Activated CD4-positive, alpha-beta T cell treated with anti-CD3 and anti-CD28 coated beads for 36 hours (primary cell): Measurements from ENCODE around the gene B3GNT8. TPM values are rescaled to one million over a fixed set of nuclear protein-coding genes. Genes with fewer than 3 reads are reported as not detected.
"Not testable (repeated sequence)": the region's sequence is repeated elsewhere in the genome, so short reads cannot be mapped to it uniquely, and the experiment has no call there.

Experiments
- ATAC-seq: fragments of 200-7000 bp; cut with Tn5 transposase; one replicate; pipeline ENCODE4 v1.10.0; 2021; ENCODE audit warnings: mild to moderate bottlenecking, moderate library complexity
- CTCF ChIA-PET: fragments of 350-600 bp; sonication (Branson Sonifier 250); formaldehyde crosslinking; loops from one replicate; lab custom pipeline; 2021; ENCODE audit warnings: antibody characterized with exemption; lab: Charles Lee
- POLR2A ChIA-PET: fragments of 350-600 bp; sonication (Branson Sonifier 250); formaldehyde crosslinking; loops from one replicate; lab custom pipeline; 2021; ENCODE audit warnings: antibody characterized with exemption, inconsistent platforms; lab: Charles Lee
- DNase-seq: peaks from one replicate; pipeline ENCODE4 v3.0.0-alpha.2; 2020
- H3K27ac Mint-ChIP-seq: one replicate; pipeline ENCODE4 v1.8.0; 2021; ENCODE audit warnings: mixed read lengths
- H3K27me3 Mint-ChIP-seq: one replicate; pipeline ENCODE4 v1.8.0; 2021; ENCODE audit warnings: mixed read lengths
- H3K36me3 Mint-ChIP-seq: one replicate; pipeline ENCODE4 v1.8.0; 2021; ENCODE audit warnings: low read depth, mixed read lengths
- H3K4me1 Mint-ChIP-seq: one replicate; pipeline ENCODE4 v1.8.0; 2021; ENCODE audit warnings: mixed read lengths
- H3K4me3 Mint-ChIP-seq: one replicate; pipeline ENCODE4 v1.8.0; 2021; ENCODE audit warnings: mild to moderate bottlenecking, moderate library complexity, mixed read lengths
- H3K9me3 Mint-ChIP-seq: one replicate; pipeline ENCODE4 v1.8.0; 2021; ENCODE audit warnings: low read depth, mixed read lengths
- intact Hi-C, 2 experiments: fragments of 100-400 bp; cut with DNase I in 1 of 2; cut with micrococcal nuclease in 1 of 2; formaldehyde crosslinking; loops; one replicate each; pipeline versions ENCODE4 v1.14.2 to v1.15.1; 2022 to 2024; cut with DNase I, micrococcal nuclease
- total RNA-seq, 2 experiments: library from RNA; stranded (reverse); gene quantifications; one replicate each; pipeline ENCODE4 v1.2.3, GENCODE V29; 2021

Gene B3GNT8
- total RNA-seq, 2 experiments from 2014 or later: 0.41 TPM; not detected in 1

DNA sequence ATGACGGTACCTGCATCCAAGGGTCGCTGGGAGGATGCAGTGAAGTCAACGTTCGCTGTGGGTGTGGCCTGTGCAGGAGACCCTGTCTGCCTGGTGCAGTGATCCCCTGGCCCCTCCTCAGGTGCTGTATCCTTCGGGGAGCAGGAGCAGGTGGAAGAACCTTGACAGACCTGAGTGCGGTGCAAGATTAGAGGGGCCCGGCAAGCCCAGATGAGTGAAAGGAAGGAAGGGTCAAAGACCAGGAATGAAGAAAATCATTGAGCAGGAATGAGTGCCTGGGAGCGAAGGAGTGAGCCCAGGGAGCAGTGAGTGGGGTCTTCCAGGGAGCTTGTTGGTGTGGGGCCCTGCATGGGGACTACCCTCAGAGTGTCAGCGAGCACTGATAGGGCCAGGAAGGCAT lies 12.7 kb downstream of the B3GNT8 start:
- Mint-ChIP-seq H3K36me3 (peaks cover 16% of the 10 kb centered on the region), H3K4me3 (no peak overlapping the region), H3K27ac (no peak overlapping the region), H3K4me1 (peaks cover 5% of the 10 kb centered on the region), H3K9me3 (no peaks in the 10 kb centered on the region), H3K27me3 (no peaks in the 10 kb centered on the region)
- DNase-seq: no peak
- intact Hi-C loops: no loop called here
- CTCF ChIA-PET: no interaction called here
- no peak for ATAC-seq
- POLR2A ChIA-PET: no interaction called here

DNA sequence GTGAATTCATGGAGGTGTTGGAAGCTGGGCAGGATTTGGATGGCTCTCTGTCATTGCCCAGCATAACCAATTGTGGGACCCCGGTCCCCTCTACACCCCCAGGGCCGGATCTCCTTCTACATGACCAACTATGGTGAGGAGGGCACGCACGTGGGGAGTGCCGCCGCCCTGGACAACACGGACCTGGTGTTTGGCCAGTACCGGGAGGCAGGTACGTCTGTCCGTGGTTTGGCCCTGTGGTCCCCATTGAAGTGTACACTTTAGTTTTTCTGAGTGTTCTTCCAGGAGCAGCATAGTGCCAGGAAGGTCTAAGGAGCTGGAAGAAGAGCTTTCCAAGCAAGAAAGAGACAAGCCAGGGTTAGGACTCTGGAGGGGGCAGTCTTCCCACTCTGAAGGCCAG lies 13.2 kb downstream of the B3GNT8 start:
- ATAC-seq: no peak
- Mint-ChIP-seq H3K9me3 (no peaks in the 10 kb centered on the region), H3K27me3 (no peaks in the 10 kb centered on the region), H3K36me3 (peaks cover 16% of the 10 kb centered on the region), H3K4me1 (peaks cover 8% of the 10 kb centered on the region), H3K27ac (no peak overlapping the region), H3K4me3 (no peak overlapping the region)
- DNase-seq: no peak
- ChIA-PET POLR2A (no interaction called here), CTCF (no interaction called here)
- intact Hi-C loops: no loop called here

DNA sequence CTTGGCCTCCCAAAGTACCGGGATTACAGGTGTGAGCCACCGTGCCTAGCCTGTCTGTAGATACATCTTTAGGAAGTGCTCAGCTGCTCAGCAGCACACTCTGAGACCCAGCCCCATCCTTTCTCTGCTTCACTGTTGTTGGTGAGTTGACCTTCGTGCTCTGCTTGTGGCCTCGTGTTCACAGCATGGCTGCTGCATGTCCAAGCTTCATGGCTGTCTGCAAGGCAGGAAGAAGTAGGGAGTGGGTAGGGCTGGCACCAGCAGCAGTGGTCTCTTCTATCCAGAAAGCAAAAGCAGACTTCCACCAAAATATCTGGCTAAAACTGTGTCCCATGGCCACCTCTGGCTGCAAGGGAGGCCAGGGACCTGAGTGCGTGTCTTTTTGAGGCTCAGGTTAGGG lies 14.2 kb downstream of the B3GNT8 start:
- no peak overlapping the region for H3K4me3 Mint-ChIP-seq
- no peak for DNase-seq
- H3K9me3 Mint-ChIP-seq: no peaks in the 10 kb centered on the region
- no peak for ATAC-seq
- intact Hi-C loops: no loop called here
- ChIA-PET CTCF (no interaction called here), POLR2A (interaction anchor here (1.0 kb wide), 1 partner anchor 58 kb away, joined by 3 read pairs; no protein-coding TSS in a partner anchor)
- H3K27ac Mint-ChIP-seq: no peak overlapping the region
- H3K36me3 Mint-ChIP-seq: peaks cover 16% of the 10 kb centered on the region
- no peaks in the 10 kb centered on the region for H3K27me3 Mint-ChIP-seq
- H3K4me1 Mint-ChIP-seq: peaks cover 8% of the 10 kb centered on the region

DNA sequence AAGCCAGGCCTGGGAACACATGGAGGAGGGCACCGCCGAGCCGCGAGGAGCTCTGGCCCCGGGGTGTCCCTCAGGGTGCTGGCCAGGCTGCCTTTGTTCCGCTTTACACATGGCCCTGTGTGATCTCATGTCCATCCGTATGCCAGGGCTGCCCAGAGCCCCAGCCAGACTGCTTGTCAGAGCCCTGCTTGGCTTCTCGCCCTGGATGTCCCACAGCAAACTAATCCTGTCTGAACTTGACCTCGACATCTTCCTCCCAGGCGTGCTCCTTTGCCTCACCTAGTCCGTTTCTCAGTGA lies 15.3 kb downstream of the B3GNT8 start:
- Mint-ChIP-seq H3K27ac (no peak overlapping the region), H3K27me3 (no peaks in the 10 kb centered on the region), H3K36me3 (peaks cover 14% of the 10 kb centered on the region)

DNA sequence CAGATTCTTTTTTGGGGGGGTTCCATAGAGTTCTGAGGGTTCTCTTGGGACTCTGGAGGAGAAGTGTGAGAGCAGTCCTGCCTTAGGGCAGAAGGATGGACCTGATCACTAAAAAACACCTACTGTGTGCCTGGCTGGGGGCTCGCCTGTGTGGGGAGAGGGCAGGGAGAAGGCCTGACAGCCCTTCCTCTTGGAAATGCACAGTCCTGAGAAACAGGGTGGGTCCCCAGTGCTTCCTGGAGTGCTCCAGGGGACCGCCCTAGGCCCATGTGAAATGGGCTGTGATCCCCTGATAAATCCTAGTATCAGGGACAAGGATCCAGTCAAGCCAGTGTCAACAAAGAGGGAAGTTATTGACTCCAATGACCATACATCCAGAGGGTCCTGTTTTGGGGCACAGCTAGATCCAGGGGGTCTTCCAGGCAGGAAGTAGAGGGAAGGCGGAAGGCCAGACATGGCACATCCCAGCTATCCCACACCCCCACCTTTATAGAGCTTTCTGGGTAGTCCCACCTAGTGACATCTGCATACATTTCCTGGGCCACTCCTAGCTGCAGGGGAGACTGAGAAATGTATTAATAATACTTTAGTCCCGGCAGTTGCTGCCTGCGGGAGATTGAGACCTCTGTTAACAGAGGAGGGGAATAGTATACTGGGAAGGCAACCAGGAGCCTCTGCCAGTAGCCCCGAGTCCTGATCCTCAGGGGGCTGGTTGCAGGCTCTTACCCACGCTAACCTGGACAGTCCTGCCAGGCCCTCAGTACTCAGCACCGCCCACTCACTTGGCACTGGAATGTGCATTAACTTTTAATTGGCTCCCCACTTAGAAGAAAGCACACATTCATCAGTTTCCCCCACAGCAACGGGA lies 15.8 kb downstream of the B3GNT8 start:
- H3K27me3 Mint-ChIP-seq: no peaks in the 10 kb centered on the region
- CTCF ChIA-PET: interaction anchor here (0.5 kb wide), 1 partner anchor 235 kb away, joined by 6 read pairs; no protein-coding TSS in a partner anchor
- ATAC-seq (no peak), DNase-seq (no peak)
- intact Hi-C loops: no loop called here
- H3K4me3 Mint-ChIP-seq: no peak overlapping the region
- POLR2A ChIA-PET: interaction anchor here (0.6 kb wide), 1 partner anchor 13 kb away, joined by 5 read pairs; no protein-coding TSS in a partner anchor
- H3K27ac Mint-ChIP-seq: no peak overlapping the region
- H3K36me3 Mint-ChIP-seq: peaks cover 12% of the 10 kb centered on the region
- peaks cover 8% of the 10 kb centered on the region for H3K4me1 Mint-ChIP-seq
- no peaks in the 10 kb centered on the region for H3K9me3 Mint-ChIP-seq

More for the DNA sequence above, 15.3 kb downstream of the B3GNT8 start:
- no peak for ATAC-seq
- peaks cover 8% of the 10 kb centered on the region for H3K4me1 Mint-ChIP-seq
- no peak for DNase-seq
- ChIA-PET CTCF (no interaction called here), POLR2A (interaction anchor here (0.6 kb wide), 1 partner anchor 13 kb away, joined by 5 read pairs; no protein-coding TSS in a partner anchor)
- no peak overlapping the region for H3K4me3 Mint-ChIP-seq
- H3K9me3 Mint-ChIP-seq: no peaks in the 10 kb centered on the region
- intact Hi-C loops: no loop called here

DNA sequence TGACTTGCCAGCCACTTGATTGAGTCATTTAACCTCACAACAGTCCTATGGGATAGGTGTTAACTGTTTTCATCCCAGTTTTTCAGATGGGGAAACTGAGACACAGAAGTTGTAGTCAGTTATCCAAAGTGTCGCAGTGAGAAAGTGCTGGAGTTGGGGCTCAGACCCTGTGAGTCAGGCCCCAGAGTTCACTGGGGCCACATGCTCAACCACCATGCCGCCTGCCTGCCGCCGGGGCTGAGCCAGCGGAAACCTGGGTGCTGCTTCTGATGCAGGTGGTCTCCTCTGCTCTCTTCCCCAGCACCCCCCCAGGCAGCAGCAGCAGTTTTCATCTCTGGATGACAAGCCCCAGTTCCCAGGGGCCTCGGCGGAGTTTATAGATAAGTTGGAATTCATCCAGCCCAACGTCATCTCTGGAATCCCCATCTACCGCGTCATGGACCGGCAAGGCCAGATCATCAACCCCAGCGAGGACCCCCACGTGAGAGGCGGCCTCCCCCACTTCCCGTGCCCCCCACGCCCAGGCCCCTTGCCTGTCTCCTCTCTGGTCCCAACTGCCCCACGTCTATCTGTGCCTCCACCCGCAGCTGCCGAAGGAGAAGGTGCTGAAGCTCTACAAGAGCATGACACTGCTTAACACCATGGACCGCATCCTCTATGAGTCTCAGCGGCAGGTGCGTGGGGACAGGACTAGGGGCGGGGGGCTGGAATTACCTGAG lies 16.7 kb downstream of the B3GNT8 start:
- no peak overlapping the region for H3K27ac Mint-ChIP-seq

DNA sequence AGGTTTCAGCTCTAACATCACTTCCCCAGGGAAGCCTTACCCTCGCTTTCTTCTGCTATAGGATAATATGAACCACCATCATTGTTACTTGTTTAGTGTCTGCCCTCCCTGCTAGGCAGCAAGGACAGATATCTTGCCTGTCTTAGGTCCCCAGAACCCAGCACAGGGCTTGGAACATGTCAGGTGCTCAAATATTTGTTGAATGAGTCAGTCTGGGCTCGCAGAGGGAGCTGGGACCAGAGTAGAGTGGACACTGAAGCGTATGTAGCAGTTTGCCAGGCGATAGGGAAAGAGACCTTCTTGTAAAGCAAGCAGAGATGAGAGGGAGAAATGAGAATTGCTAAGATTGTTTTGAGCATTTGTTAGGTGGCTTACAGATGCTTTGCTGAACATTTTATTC lies 17.9 kb downstream of the B3GNT8 start:
- ChIA-PET POLR2A (no interaction called here), CTCF (interaction anchor here (2.1 kb wide), 1 partner anchor 40 kb away, joined by 5 read pairs; no protein-coding TSS in a partner anchor)
- Mint-ChIP-seq H3K27me3 (no peaks in the 10 kb centered on the region), H3K4me3 (no peak overlapping the region), H3K36me3 (peaks cover 7% of the 10 kb centered on the region), H3K9me3 (no peaks in the 10 kb centered on the region), H3K4me1 (peaks cover 8% of the 10 kb centered on the region), H3K27ac (peak overlapping the region; percentile 40)
- intact Hi-C loops: no loop called here
- ATAC-seq (no peak), DNase-seq (no peak)

More for the DNA sequence above, 16.7 kb downstream of the B3GNT8 start:
- H3K27me3 Mint-ChIP-seq: no peaks in the 10 kb centered on the region
- peaks cover 12% of the 10 kb centered on the region for H3K36me3 Mint-ChIP-seq
- ATAC-seq (no peak), DNase-seq (no peak)
- POLR2A ChIA-PET: no interaction called here
- CTCF ChIA-PET: interaction anchor here (0.5 to 0.8 kb wide), 2 partner anchors 29 to 236 kb away, joined by 3 to 6 read pairs; partner anchors contain the start of gene DMAC2
- H3K4me1 Mint-ChIP-seq: peaks cover 8% of the 10 kb centered on the region
- H3K4me3 Mint-ChIP-seq: no peak overlapping the region
- intact Hi-C loops: no loop called here
- H3K9me3 Mint-ChIP-seq: no peaks in the 10 kb centered on the region

DNA sequence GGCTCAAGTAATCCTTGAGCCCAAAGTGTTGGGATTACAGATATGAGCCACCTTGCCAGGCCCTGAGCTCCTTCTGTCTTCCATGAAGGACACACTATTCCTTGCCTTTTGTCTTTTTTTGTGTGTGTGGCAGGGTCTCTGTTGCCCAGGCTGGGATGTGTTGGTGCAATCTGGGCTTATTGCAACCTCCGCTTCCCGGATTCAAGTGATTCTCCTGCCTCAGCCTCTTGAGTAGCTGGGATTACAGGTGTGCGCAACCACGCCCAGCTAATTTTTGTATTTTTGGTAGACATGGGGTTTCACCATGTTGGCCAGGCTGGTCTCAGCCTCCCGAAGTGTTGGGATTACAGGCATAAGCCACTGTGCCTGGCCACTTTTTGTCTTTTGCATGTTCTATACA lies 18.3 kb downstream of the B3GNT8 start:
- H3K4me3 Mint-ChIP-seq, POLR2A ChIA-PET, H3K9me3 Mint-ChIP-seq, H3K4me1 Mint-ChIP-seq, intact Hi-C loops, H3K27ac Mint-ChIP-seq, H3K27me3 Mint-ChIP-seq, H3K36me3 Mint-ChIP-seq, ATAC-seq, DNase-seq: not testable (repeated sequence)
- CTCF ChIA-PET: interaction anchor here (2.1 kb wide), 1 partner anchor 41 kb away, joined by 5 read pairs; no protein-coding TSS in a partner anchor

DNA sequence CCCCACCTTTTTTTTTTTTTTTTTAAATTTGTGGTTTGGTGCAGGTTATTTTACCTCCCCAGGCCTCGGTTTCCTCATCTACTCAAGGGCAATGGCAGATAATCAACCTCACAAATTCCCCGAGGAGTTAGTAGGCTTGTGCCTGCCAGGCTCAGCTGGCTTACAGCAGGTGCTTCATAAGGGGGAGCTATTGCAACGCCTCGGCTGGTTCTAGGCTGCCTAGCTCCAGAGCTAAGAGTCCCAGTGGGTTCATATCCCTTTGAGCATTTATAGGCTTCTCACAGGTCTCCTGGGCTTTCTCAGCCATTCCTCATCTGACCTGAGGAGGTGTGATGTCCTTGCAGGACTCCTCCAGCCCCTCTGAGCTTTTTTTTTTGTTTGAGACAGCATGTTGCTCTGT lies 18.9 kb downstream of the B3GNT8 start:
- ChIA-PET CTCF (interaction anchor here (2.1 kb wide), 1 partner anchor 42 kb away, joined by 5 read pairs; no protein-coding TSS in a partner anchor), POLR2A (interaction anchor here (0.6 kb wide), 1 partner anchor 158 kb away, joined by 3 read pairs; no protein-coding TSS in a partner anchor)
- no peak overlapping the region for H3K4me3 Mint-ChIP-seq
- intact Hi-C loops: no loop called here
- H3K4me1 Mint-ChIP-seq: peaks cover 12% of the 10 kb centered on the region
- no peak for ATAC-seq
- H3K36me3 Mint-ChIP-seq: peaks cover 1% of the 10 kb centered on the region
- H3K27me3 Mint-ChIP-seq: no peaks in the 10 kb centered on the region
- no peak for DNase-seq
- no peaks in the 10 kb centered on the region for H3K9me3 Mint-ChIP-seq
- H3K27ac Mint-ChIP-seq: no peak overlapping the region

DNA sequence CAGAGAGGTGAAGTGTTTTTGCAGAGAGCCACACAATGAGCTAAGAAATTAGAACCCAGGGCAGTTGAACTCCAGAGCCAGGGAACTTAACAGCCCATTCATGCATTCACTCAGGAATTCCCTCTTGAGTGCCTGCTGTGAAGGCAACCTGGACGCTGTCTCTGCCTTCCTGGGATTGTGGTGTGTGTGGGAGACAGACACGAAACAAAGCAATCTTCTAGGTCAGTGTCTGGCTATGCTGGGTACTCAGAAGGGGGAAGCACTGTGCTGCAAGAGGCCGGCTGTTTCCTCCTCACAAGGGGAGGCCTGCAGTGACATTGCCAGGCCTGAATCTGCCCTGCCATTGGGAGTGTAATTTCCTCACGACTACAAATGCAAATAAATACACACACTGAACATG lies 19.9 kb downstream of the B3GNT8 start:
- peaks cover 1% of the 10 kb centered on the region for H3K36me3 Mint-ChIP-seq
- ChIA-PET CTCF (no interaction called here), POLR2A (no interaction called here)
- peaks cover 12% of the 10 kb centered on the region for H3K4me1 Mint-ChIP-seq
- ATAC-seq (no peak), DNase-seq (no peak)
- intact Hi-C loops: no loop called here
- no peak overlapping the region for H3K27ac Mint-ChIP-seq
- no peak overlapping the region for H3K4me3 Mint-ChIP-seq
- no peaks in the 10 kb centered on the region for H3K9me3 Mint-ChIP-seq
- H3K27me3 Mint-ChIP-seq: no peaks in the 10 kb centered on the region

DNA sequence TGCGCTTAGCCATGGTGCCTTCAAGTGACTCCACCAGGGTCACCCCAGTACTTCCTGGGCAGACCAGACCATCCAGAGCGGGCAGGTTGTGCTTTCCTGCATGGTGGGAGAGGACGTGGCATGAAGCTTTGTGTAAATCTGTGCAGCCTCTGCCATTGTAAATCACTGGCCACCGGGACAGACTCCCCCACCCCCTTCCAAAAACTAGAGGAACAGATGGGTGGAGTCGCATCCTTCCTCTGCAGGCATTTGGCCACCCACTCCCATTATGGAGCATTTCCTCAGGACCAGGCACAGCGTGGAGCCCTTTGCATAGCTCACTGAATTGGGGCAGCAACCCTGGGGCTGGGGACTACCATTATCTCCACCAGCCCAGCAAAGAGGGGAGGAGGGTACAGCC lies 21.4 kb downstream of the B3GNT8 start:
- intact Hi-C loops: no loop called here
- H3K27ac Mint-ChIP-seq: no peak overlapping the region
- peaks cover 1% of the 10 kb centered on the region for H3K36me3 Mint-ChIP-seq
- DNase-seq: no peak
- peaks cover 15% of the 10 kb centered on the region for H3K4me1 Mint-ChIP-seq
- no peak for ATAC-seq
- ChIA-PET POLR2A (interaction anchor here (0.6 kb wide), 1 partner anchor 781 kb away, joined by 3 read pairs; no protein-coding TSS in a partner anchor), CTCF (interaction anchor here (1.1 kb wide), 1 partner anchor 23 kb away, joined by 6 read pairs; no protein-coding TSS in a partner anchor)
- H3K27me3 Mint-ChIP-seq: no peaks in the 10 kb centered on the region
- H3K4me3 Mint-ChIP-seq: no peak overlapping the region
- no peaks in the 10 kb centered on the region for H3K9me3 Mint-ChIP-seq
